Stimulated activated naive CD8-positive, alpha-beta T cell treated with anti-CD3 and anti-CD28 coated beads, Interleukin-15, Interleukin-2, amounts not matched to agents 100 U/mL and 50 U/mL, for 24 hours (primary cell): ENCODE results near the gene MAFB.
"Not testable (repeated sequence)": the region's sequence is repeated elsewhere in the genome, so short reads cannot be mapped to it uniquely, and the experiment has no call there.

Experiments used
- ATAC-seq: fragments of 150-1000 bp; cut with Tn5 transposase; one replicate; pipeline ENCODE4 v1.10.0; 2021
- DNase-seq: peaks from one replicate; pipeline ENCODE4 v3.0.0; 2021

Gene MAFB

GRCh38 chr20:40689100-40689942 is at the start of gene MAFB:
Gene MAFB, minus strand, starts transcription at chr20:40689236. Its CDS starts 386 bp downstream, at chr20:40688850.
- DNase-seq (peak; percentile 62), ATAC-seq (peak; percentile 72)

GRCh38 chr20:40736468-40736867 is 47.4 kb upstream of the MAFB start:
- DNase-seq, ATAC-seq: not testable (repeated sequence)

GRCh38 chr20:40728996-40729395 is 40.0 kb upstream of the MAFB start:
- DNase-seq (no peak), ATAC-seq (no peak)

- DNase-seq = no peak
Measured at GRCh38 chr20:40728470-40728869, 39.4 kb upstream of the MAFB start.

GRCh38 chr20:40727960-40728359 is 38.9 kb upstream of the MAFB start:
- no peak for DNase-seq
- ATAC-seq = no peak

More at GRCh38 chr20:40728470-40728869, 39.4 kb upstream of the MAFB start:
- no peak for ATAC-seq

- DNase-seq (no peak), ATAC-seq (no peak)
Measured at GRCh38 chr20:40726776-40727175, 37.7 kb upstream of the MAFB start.

GRCh38 chr20:40724566-40724965 is 35.5 kb upstream of the MAFB start:
- DNase-seq (no peak), ATAC-seq (no peak)

GRCh38 chr20:40720826-40721225 is 31.8 kb upstream of the MAFB start:
- ATAC-seq = no peak
- no peak for DNase-seq

- ATAC-seq (no peak), DNase-seq (no peak)
Measured at GRCh38 chr20:40720099-40720498, 31.1 kb upstream of the MAFB start.

GRCh38 chr20:40718982-40719729 is 30.1 kb upstream of the MAFB start:
- DNase-seq (no peak), ATAC-seq (no peak)

- no peak for DNase-seq
- ATAC-seq = no peak
Measured at GRCh38 chr20:40718214-40718977, 29.4 kb upstream of the MAFB start.

GRCh38 chr20:40717343-40717865 is 28.4 kb upstream of the MAFB start:
- DNase-seq (no peak), ATAC-seq (no peak)

GRCh38 chr20:40715491-40715890 is 26.5 kb upstream of the MAFB start:
- no peak for DNase-seq
- ATAC-seq = no peak

- ATAC-seq (no peak), DNase-seq (no peak)
Measured at GRCh38 chr20:40714916-40715315, 25.9 kb upstream of the MAFB start.

GRCh38 chr20:40714109-40714508 is 25.1 kb upstream of the MAFB start:
- no peak for DNase-seq
- ATAC-seq = no peak

GRCh38 chr20:40713508-40713907 is 24.5 kb upstream of the MAFB start:
- DNase-seq (no peak), ATAC-seq (no peak)

- DNase-seq (no peak), ATAC-seq (no peak)
Measured at GRCh38 chr20:40711079-40711478, 22.0 kb upstream of the MAFB start.

- no peak for ATAC-seq
Measured at GRCh38 chr20:40710603-40711002, 21.6 kb upstream of the MAFB start.

GRCh38 chr20:40706977-40707582 is 18.0 kb upstream of the MAFB start:
- no peak for DNase-seq
- ATAC-seq = no peak

More at GRCh38 chr20:40710603-40711002, 21.6 kb upstream of the MAFB start:
- no peak for DNase-seq

- DNase-seq (no peak), ATAC-seq (no peak)
Measured at GRCh38 chr20:40705413-40705812, 16.4 kb upstream of the MAFB start.

- DNase-seq (no peak), ATAC-seq (no peak)
Measured at GRCh38 chr20:40704828-40705227, 15.8 kb upstream of the MAFB start.

GRCh38 chr20:40703975-40704530 is 15.0 kb upstream of the MAFB start:
- ATAC-seq (no peak), DNase-seq (no peak)
